GM21423 (cell line): ENCODE data around the gene CAMK4.
"Not testable (repeated sequence)": the region's sequence is repeated elsewhere in the genome, so short reads cannot be mapped to it uniquely, and the experiment has no call there.

ENCODE experiments used
- ATAC-seq: cut with Tn5 transposase; IDR thresholded peaks from one replicate; pipeline ENCODE4 v1.9.1; 2021; ENCODE audit warnings: mild to moderate bottlenecking, moderate library complexity; ENCODE audit not compliant: unreplicated experiment

The CAMK4 gene

GRCh38 chr5:111301264-111301663, 77.1 kb downstream of the CAMK4 start:
- no peak for ATAC-seq

GRCh38 chr5:111302043-111302442, 77.9 kb downstream of the CAMK4 start:
- not testable (repeated sequence) for ATAC-seq

- ATAC-seq = no peak
Measured at GRCh38 chr5:111308951-111309350, 84.8 kb downstream of the CAMK4 start.

DNA sequence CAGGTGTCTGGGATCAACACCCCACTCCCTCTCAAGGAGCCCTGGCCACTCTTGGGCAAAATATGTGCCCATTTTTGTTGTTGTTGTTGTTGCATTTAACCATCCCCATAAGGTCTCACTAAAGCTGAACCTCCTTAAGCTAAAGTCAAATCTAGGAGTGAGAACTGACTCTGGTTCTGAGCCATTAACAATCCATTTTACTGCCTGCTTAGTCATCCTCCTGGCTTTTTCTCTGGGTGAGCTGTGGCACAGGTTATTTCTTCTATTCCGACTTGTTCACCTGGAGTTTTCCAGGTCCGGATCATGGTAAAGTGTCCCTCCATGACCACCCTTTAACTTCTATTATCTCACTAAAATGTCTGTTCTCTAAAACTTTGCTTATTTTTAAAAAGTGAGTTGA, 85.2 kb downstream of the CAMK4 start:
- ATAC-seq = no peak

DNA sequence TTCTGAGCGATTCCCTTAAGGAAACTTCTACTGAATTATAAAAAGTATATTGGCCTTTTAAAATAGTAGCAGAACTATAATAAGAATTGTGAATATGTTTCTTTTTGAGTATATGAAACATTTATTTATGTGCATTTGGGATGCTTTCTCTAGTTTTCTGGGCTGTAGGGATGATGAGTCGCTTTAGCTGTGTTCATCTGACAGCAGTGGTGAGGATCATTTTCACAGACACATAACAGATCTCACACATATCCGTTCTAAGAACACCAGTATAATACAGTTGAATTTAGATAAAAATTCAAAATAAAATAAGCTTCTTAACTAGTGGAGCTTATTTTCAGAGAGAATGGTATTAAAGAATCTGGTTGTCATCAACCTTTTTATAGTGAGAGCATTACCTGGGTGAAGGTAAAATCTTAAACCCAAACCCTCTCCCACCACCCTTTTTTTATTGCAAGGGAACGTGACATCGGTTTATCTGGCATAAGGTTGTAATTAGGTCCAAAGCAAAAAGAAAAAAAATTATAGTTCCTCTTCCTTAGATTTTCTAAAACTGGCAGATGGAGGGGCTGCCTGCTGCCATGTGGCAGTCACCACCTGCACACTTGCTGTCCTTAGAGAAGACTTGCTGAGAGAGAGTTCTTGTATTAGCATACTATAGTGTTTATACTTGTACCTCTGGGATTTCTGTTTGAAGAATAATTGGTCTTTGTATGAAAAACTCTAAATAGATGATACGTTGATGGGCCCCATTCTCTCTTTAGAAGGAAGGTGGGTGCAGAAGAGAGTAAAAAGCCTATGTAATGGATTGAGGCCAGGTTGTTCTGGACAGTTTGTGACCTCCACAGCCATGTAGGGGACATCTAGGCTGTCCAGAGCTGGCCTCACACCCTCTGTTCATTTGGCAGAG, 86.8 kb downstream of the CAMK4 start:
- no peak for ATAC-seq

GRCh38 chr5:111311666-111312065, 87.5 kb downstream of the CAMK4 start:
- ATAC-seq = no peak

DNA sequence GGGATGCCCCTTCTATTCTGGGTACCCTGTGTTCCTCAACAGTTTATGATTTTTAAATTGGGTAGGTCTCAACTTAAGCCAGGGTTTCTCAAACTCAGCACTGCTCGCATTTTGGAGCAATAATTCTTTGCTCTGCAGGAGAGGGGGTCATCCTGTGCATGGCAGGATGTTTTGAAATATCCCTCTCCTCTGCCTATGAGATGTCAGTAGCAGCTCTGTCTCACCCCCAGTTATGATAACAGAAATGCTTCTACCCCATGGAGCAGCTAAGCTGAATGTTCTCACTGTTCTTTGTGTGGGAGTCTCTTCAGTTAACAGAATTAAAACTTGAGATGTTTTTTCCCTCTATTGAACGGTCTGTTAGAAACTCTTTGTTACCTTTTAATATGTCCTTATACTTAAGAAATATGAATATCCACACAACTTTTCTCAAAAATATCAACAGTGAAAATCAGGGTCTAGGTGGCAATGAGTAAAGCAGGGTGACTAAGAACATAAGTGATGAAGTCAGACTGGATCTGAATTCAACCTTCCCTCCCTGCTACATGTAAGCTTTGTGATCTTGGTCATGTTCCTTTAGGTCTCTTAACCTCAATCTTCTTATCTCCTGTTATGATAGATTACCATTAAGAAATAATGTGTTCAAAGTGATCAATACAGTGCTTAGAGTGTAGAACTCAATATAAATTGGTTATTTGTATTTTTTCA, 89.0 kb downstream of the CAMK4 start:
- ATAC-seq = no peak

- ATAC-seq = no peak
Measured at GRCh38 chr5:111320953-111321352, 96.8 kb downstream of the CAMK4 start.

GRCh38 chr5:111321376-111321775, 97.2 kb downstream of the CAMK4 start:
- no peak for ATAC-seq

DNA sequence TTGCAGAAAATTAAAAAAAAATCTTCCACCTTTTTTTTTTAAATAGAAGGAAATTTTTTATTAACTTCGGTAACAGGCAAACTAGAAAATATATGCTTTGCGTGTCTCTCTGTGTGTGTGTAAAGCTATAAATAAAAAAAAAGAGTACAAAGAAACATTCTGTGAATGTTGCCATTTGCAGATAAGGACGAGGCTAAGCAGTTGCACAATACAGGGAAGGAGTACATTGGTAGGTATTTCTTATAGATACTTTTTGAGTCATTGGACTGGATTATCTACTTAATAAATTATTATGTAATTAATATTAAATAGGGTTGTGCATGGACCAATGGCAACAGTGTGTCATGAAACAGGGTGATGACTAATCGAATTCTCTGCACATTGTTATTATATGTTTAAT, 102.4 kb downstream of the CAMK4 start:
- no peak for ATAC-seq

GRCh38 chr5:111337133-111337532, 112.9 kb downstream of the CAMK4 start:
- ATAC-seq = no peak

DNA sequence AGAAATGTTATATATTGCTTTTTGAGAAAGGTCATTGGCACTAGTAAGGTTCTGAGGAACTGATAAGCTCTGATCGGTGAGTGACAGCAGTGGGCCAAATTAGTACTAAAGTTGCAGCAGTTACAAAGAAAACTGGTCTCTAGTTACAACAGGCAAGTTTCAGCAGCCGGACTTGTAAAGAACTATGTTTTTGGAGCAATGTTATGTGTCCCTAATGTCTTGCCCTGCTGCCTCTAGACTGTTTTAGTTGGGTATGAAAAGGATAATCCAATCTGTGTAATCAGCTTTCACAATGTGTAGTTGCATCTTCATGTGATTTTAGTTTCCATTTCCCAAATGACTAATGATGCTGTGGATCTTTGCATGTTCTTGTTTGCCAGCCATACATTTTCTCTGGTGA, 113.5 kb downstream of the CAMK4 start:
- ATAC-seq = no peak

DNA sequence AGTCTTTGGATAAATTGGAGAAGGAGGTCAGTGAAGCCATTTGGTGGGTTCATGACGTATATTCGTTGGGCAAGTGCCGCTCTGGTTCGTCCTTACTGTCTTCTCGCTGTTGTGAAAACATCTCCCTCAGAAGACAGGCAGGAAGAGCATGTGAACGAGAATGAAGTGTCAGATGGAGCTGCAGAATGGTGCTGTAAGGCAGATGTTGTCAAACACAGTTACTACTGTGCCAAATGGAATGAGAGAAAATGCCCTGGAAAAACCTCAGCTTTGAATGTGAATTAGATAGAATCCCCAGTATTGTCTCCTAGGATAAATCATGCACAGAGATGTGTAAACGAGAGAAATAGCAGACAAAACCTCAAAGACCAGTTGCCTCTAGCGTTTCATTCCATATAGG, 121.5 kb downstream of the CAMK4 start:
- ATAC-seq = no peak

- ATAC-seq = no peak
Measured at GRCh38 chr5:111347021-111347420, 122.8 kb downstream of the CAMK4 start.

- no peak for ATAC-seq
Measured at GRCh38 chr5:111348661-111349329, 124.6 kb downstream of the CAMK4 start.

DNA sequence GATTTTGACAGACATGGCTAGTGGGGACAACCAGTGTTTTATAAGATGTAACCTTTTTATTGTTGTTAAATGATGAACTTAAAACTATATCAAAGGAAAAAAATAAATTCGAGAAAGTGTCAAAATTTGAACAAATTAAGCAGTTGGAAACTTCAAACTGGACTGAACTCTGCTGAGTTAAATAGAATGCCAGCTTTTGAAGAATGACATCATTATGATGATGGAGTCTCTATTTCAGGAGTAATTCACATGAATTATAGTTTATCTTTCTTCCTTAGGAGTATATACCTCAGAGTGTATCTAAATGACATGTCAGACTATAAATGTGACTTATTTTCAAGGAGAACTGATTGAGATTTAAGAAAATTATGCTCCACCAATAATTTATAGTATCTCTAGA, 125.2 kb downstream of the CAMK4 start:
- ATAC-seq = no peak

DNA sequence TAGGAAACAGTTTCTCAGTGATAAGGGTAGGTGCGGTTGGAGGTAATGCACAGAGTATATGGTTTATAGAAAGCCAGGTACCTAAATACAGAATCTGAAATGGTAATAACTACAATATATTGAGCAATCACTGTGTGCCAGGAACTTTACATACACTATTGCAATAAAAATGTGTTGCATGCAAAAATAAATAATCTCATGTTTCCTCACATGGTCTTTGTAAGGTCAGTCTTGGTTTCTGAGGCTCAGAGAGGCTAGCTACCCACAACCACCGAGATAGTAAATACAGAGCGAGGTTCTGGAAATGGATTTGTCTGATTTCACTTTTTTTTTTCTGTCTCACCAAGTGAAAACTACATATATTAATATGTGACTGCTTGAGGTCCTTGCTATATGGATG, 128.9 kb downstream of the CAMK4 start:
- ATAC-seq = no peak

DNA sequence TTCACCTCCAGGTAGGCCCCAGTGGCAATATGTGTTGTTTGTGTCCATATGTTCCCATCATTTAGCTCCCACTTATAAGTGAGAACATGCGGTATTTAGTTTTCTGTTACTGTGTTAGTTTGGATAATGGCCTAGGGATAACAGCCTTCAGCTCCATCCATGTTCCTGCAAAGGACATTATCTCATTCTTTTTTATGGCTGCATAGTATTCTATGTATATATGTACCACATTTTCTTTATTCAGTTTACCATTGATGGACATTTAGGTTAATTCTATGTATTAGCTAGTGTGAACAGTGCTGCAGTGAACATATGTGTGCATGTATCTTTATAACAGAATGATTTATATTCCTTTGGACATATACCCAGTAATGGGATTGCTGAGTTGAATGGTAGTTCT, 134.5 kb downstream of the CAMK4 start:
- not testable (repeated sequence) for ATAC-seq

DNA sequence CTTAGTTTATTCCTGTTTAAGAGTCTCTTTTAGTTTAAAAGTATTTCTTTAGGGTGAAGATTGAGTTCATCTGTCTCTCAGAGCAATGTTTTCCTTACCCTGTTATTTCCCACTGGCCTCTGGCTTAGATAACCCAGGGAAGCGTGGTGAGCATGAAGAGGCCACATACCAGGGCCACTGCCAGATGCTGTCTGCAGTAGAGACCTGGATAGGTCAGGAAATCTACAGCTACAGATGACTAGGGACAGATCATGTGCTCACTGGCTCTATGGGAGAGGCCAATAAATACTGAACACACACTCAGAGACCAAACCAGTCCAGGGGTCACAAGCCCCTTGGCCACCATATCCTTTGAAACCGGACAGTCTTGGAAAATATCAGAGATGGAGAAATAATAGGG, 136.0 kb downstream of the CAMK4 start:
- ATAC-seq = no peak

- no peak for ATAC-seq
Measured at GRCh38 chr5:111364992-111365391, 140.8 kb downstream of the CAMK4 start.

DNA sequence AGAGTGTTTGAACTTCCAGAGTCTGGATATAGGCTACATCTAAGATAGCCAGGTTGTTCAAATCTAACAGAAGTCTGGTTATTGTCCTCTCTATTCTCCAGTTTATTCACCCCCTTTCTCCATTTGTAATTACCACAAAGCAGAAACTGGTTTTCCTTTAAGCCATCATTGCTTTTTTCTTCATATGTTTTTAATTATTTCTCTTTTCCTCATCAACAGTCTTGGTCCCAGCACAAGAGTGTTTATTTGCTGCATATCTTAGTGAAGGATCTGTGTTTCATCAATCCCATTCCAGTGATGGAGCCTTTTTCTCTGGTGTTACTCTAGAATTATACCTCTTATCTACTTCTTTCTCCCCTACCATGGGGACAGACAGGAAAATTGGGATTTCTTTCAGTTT, 142.2 kb downstream of the CAMK4 start:
- ATAC-seq = no peak

DNA sequence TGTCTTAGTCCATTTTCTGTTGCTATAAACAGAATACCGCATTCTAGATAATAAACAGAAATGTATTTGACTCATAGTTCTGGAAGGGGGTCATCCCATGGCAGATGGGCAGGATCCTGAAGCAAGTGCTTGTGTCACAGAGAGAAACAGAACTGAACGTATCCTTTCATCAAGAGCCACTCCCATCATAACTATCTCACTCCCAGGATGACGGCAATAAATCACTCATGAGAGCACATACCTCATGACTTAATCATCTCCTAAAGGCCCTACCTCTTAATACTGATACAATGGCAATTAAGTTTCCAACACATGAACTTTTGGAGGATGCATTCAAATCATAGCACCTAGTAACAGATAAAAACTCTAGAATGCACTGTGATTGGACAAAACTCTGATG, 142.9 kb downstream of the CAMK4 start:
- no peak for ATAC-seq
